Nephron progenitor cell (in vitro differentiated cells): ENCODE data around the gene HS3ST2.
"Not testable (repeated sequence)": the region's sequence is repeated elsewhere in the genome, so short reads cannot be mapped to it uniquely, and the experiment has no call there.

Source experiments
- DNase-seq: peaks from one replicate; pipeline ENCODE4 v3.0.0; 2021
- H3K27ac Mint-ChIP-seq: 2 replicates; pipeline ENCODE4 v1.8.0; 2021; ENCODE audit warnings: mild to moderate bottlenecking, moderate library complexity, mixed read lengths
- H3K27me3 Mint-ChIP-seq: 2 replicates; pipeline ENCODE4 v1.8.0; 2021; ENCODE audit warnings: mild to moderate bottlenecking, low read depth, mixed read lengths; ENCODE audit not compliant: poor library complexity
- H3K36me3 Mint-ChIP-seq: 2 replicates; pipeline ENCODE4 v1.8.0; 2021; ENCODE audit warnings: low read depth, mixed read lengths
- H3K4me1 Mint-ChIP-seq: 2 replicates; pipeline ENCODE4 v1.8.0; 2021; ENCODE audit warnings: mixed read lengths
- H3K4me3 Mint-ChIP-seq: 2 replicates; pipeline ENCODE4 v1.8.0; 2021; ENCODE audit warnings: mild to moderate bottlenecking, moderate library complexity, mixed read lengths
- H3K9me3 Mint-ChIP-seq: 2 replicates; pipeline ENCODE4 v1.8.0; 2021; ENCODE audit warnings: mild to moderate bottlenecking, moderate library complexity, mixed read lengths
- TF ChIP-seq, protein P1 (sequence below): fragments of 200-600 bp; sonication (generic); IDR thresholded peaks from 2 replicates; pipeline ENCODE4 v1.5.0; 2021; ENCODE audit warnings: antibody characterized with exemption

Gene HS3ST2

GRCh38 chr16:22933173-22933572 is 119.2 kb downstream of the HS3ST2 start:
- DNase-seq, result no peak
- Mint-ChIP-seq H3K27ac (no peak overlapping the region), H3K4me1 (peaks cover 6% of the 10 kb centered on the region)

DNA sequence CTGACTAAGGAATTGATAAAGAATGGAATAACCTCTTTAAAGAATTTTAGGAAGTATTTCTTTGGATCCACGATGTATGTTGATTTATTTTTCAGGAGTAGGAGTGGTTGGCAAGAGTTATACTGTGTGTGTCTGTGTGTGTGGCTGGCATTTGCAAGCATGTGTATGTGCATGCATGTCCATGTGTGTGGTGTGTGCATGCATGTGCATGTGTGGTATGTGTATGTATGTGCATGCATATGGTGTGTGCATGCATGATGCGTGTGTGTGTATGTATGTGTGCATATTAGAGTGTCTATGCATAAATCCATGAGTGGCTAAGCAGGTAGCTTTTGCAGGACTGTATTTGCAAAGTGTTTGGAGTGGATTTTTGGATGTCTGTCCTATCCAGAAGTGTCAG is 120.8 kb downstream of the HS3ST2 start:
- Mint-ChIP-seq H3K4me1 (no peaks in the 10 kb centered on the region), H3K4me3 (no peak overlapping the region), H3K27ac (no peak overlapping the region), H3K9me3 (no peaks in the 10 kb centered on the region), H3K27me3 (peaks cover 40% of the 10 kb centered on the region), H3K36me3 (no peaks in the 10 kb centered on the region)
- DNase-seq, result no peak
- TF ChIP-seq, protein P1, sequence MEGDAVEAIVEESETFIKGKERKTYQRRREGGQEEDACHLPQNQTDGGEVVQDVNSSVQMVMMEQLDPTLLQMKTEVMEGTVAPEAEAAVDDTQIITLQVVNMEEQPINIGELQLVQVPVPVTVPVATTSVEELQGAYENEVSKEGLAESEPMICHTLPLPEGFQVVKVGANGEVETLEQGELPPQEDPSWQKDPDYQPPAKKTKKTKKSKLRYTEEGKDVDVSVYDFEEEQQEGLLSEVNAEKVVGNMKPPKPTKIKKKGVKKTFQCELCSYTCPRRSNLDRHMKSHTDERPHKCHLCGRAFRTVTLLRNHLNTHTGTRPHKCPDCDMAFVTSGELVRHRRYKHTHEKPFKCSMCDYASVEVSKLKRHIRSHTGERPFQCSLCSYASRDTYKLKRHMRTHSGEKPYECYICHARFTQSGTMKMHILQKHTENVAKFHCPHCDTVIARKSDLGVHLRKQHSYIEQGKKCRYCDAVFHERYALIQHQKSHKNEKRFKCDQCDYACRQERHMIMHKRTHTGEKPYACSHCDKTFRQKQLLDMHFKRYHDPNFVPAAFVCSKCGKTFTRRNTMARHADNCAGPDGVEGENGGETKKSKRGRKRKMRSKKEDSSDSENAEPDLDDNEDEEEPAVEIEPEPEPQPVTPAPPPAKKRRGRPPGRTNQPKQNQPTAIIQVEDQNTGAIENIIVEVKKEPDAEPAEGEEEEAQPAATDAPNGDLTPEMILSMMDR, result no peak

More at GRCh38 chr16:22933173-22933572, 119.2 kb downstream of the HS3ST2 start:
- no peak overlapping the region for H3K4me3 Mint-ChIP-seq
- no peaks in the 10 kb centered on the region for H3K9me3 Mint-ChIP-seq
- no peaks in the 10 kb centered on the region for H3K36me3 Mint-ChIP-seq
- peaks cover 36% of the 10 kb centered on the region for H3K27me3 Mint-ChIP-seq
- TF ChIP-seq, protein P1, result no peak

DNA sequence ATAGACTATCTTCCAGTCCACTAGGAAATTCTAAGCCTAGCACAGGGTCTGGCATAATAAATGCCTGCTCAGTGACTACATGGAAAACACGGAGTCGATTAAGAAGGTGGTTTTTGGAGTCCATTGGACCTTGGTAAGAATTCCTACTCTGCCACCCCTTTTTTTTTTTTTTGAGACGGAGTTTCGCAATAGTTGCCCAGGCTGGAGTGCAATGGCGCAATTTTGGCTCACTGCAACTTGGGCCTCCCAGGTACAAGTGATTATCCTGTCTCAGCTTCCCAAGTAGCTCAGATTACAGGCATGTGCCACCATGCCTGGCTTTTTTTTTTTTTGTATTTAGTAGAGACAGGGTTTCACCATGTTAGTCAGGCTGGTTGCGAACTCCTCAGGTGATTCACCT is 123.2 kb downstream of the HS3ST2 start:
- TF ChIP-seq, protein P1, result no peak
- H3K4me1 Mint-ChIP-seq, result no peaks in the 10 kb centered on the region
- DNase-seq, result no peak
- no peak overlapping the region for H3K4me3 Mint-ChIP-seq
- H3K27ac Mint-ChIP-seq, result no peak overlapping the region
- H3K27me3 Mint-ChIP-seq, result peaks cover 19% of the 10 kb centered on the region
- H3K36me3 Mint-ChIP-seq, result no peaks in the 10 kb centered on the region
- H3K9me3 Mint-ChIP-seq, result no peaks in the 10 kb centered on the region

DNA sequence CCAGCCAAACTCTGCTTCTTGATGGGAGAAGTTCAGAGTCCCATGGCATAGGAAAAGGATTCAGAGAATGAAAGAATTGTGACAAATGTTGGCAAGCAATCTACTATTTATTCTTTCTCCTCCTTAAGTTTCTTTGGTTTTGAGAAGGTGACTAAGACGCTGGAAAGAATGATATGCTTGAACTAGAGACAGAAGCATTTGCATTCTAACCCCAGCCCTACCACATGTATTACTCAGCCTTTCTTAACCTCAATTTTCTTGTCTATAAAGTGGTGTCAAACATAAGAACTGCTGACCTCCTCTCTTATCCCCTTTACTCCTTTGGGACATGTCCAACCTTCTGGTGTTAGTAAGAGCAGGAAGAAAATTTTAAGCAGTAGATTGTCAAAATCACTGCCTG is 124.7 kb downstream of the HS3ST2 start:
- no peak for DNase-seq
- Mint-ChIP-seq H3K27me3 (peaks cover 13% of the 10 kb centered on the region), H3K4me1 (peaks cover 7% of the 10 kb centered on the region), H3K27ac (no peak overlapping the region), H3K36me3 (no peaks in the 10 kb centered on the region), H3K4me3 (no peak overlapping the region), H3K9me3 (no peaks in the 10 kb centered on the region)
- TF ChIP-seq, protein P1, result no peak

DNA sequence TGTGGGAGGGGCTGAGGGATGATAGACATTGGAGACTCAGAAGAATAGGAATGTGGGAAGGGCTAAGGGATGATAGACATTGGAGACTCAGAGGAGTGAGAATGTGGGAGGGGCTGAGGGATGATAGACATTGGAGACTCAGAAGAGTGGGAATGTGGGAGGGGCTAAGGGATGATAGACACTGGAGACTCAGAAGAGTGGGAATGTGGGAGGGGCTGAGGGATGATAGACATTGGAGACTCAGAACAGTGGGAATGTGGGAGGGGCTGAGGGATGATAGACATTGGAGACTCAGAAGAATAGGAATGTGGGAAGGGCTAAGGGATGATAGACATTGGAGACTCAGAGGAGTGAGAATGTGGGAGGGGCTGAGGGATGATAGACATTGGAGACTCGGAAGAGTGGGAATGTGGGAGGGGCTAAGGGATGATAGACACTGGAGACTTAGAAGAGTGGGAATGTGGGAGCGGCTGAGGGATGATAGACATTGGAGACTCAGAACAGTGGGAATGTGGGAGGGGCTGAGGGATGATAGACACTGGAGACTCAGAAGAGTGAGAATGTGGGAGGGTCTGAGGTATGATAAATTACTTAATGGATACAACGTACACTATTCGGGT is 125.9 kb downstream of the HS3ST2 start:
- not testable (repeated sequence) for DNase-seq

GRCh38 chr16:22941970-22942501 is 128.1 kb downstream of the HS3ST2 start:
- H3K36me3 Mint-ChIP-seq, result no peaks in the 10 kb centered on the region
- TF ChIP-seq, protein P1, result no peak
- H3K27me3 Mint-ChIP-seq, result peaks cover 24% of the 10 kb centered on the region
- no peaks in the 10 kb centered on the region for H3K9me3 Mint-ChIP-seq
- H3K27ac Mint-ChIP-seq, result no peak overlapping the region
- DNase-seq, result no peak
- no peak overlapping the region for H3K4me3 Mint-ChIP-seq
- peaks cover 14% of the 10 kb centered on the region for H3K4me1 Mint-ChIP-seq

More for the DNA sequence above, 125.9 kb downstream of the HS3ST2 start:
- peaks cover 19% of the 10 kb centered on the region for H3K27me3 Mint-ChIP-seq
- H3K4me3 Mint-ChIP-seq, H3K9me3 Mint-ChIP-seq, H3K4me1 Mint-ChIP-seq, H3K36me3 Mint-ChIP-seq, H3K27ac Mint-ChIP-seq: not testable (repeated sequence)
